IPS-11a (cell line): ENCODE results near the gene PAX3.

Experiments used
- H3K4me3 ChIP-seq: one replicate; pipeline ENCODE4 v1.5.1; 2013; ENCODE audit warnings: low read depth, low read length, control low read depth

PAX3 gene

DNA sequence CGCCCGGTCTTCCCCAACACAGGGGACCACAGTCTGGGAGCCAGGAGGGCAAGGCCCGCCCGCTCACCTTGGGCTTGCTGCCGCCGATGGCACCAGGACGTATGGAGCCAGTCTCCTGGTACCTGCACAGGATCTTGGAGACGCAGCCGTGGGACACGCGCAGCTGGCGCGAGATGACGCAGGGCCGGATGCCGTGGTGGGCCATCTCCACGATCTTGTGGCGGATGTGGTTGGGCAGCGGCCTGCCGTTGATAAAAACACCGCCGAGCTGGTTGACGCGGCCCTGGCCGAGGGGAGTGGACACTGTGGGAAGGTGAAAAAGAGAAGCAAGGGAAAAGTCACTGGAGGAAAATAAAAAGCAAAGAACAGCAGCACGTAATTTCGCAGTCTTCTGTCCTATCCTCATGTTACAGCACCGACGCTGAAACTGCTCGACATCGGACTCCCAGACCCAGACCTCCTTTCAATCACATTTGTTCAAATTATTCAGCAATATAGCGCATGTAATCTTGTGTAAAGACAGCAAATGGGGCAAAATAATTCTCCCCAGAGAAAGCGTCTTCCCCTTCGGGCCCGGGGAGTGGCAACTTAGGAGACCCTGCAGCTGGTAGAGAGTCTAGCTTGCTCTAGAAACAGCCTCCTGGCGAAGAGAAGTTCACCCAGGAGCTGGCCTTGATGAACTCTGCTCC, 1.7 kb downstream of the PAX3 start:
- H3K4me3 ChIP-seq = no peak overlapping the region

DNA sequence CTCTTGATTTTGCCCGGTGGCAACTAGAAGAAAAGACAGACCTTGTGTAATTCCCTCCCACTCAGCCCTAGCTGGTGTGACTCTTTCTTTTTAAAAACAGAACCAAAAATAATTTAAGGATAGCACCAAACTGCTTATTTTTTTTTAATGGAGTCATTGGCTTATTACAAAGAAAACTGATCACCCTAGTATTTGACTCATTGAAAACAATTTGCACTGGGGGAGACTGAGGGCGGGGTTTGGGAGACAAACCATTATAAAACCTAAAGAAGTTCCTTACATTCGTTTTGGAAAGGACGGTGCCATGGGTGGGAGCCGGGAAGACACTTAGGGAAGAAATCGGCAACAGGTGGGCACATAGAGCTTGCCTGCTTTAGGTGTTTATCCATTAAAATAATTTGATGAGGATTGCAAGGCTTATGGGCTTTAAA, 2.5 kb downstream of the PAX3 start:
- H3K4me3 ChIP-seq = no peak overlapping the region

DNA sequence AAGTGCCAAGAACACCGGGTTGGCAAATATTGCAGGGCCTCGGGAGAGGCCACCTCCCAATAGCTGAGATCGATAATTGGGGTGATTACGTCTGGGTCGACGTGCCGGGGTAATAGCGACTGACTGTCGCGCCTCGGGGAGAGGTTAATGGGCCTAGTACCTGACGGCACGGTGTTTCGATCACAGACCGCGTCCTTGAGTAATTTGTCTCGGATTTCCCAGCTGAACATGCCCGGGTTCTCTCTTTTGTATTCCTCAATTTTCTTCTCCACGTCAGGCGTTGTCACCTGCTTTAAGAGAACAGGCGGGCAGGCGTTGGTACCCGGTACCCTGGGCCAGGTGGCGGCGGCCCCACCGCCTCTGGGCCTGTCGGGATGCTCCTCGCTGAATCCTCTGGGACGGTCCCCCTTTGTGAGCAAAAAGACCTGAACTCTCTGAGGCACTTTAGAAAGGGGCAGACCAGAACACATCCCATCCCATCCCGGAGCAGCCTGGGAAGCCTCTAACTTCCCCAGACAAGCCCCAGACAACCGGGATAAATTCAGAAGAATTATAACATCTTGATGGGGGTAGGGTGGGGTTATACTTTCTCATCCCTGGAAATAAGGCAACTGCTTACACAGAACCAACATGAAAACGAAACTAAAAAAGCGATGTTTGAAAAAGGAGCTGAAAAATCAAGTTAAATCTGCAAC, 3.3 kb downstream of the PAX3 start:
- no peak overlapping the region for H3K4me3 ChIP-seq

DNA sequence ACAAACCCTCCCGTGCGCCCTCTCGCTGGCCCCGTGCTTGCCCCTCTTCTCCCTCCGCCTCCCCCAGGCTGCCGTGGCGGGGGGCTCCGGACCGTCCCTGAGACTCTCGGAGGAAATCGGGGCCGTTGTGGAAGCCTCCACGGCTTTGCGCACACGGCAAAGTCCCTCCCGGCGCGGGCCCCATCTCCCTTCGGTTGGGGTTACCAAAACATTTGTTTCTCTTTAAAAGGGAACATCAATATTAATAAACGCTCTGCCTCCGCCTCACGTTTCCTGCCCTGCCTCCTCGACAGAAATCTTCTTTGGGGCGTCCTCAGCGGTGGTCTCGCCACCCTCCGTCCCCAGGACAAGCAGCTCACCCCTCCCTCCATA, 3.8 kb downstream of the PAX3 start:
- no peak overlapping the region for H3K4me3 ChIP-seq

DNA sequence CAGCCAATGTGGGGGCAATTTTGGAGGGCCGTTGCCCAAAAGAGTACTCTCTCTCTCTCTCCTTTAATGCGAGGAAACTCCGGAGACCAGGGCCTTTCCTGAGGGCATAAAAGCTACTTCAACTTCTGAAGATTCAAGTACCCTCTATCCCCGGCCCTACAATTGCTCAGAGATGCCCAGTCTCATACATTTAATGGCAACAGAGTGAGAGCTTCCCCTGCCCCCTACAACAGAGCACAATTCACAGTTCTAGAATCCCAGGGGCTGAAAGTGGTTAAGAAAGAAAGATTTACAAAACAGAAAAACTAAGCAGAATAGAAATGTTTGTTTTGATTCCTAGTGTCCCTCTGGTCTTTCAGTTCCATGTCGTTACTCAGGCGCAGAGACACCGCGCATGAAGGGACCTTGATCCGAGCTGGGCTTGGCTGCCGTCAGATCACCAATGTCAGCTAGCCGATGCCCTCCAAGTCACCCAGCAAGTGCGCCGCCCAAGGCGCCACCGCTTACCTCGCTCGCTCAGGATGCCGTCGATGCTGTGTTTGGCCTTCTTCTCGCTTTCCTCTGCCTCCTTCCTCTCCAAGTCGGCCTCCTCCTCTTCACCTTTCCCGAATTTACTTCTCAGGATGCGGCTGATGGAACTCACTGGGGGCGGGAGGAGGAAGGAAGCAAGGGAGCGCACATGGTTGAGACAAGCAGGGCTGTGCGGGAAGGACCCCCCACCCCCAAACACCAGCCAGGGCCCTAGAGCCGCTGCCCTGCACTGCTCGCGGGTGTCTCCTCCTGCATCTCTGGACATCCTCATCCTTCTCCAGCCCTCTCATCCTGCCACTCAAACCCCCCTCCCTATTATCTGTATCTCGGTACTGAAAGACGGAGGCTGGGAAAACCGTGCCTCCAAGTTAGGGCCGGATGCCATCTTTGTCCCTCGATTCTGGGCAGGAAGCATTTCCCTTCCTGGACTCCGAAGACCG, 4.9 kb downstream of the PAX3 start:
- H3K4me3 ChIP-seq = no peak overlapping the region

DNA sequence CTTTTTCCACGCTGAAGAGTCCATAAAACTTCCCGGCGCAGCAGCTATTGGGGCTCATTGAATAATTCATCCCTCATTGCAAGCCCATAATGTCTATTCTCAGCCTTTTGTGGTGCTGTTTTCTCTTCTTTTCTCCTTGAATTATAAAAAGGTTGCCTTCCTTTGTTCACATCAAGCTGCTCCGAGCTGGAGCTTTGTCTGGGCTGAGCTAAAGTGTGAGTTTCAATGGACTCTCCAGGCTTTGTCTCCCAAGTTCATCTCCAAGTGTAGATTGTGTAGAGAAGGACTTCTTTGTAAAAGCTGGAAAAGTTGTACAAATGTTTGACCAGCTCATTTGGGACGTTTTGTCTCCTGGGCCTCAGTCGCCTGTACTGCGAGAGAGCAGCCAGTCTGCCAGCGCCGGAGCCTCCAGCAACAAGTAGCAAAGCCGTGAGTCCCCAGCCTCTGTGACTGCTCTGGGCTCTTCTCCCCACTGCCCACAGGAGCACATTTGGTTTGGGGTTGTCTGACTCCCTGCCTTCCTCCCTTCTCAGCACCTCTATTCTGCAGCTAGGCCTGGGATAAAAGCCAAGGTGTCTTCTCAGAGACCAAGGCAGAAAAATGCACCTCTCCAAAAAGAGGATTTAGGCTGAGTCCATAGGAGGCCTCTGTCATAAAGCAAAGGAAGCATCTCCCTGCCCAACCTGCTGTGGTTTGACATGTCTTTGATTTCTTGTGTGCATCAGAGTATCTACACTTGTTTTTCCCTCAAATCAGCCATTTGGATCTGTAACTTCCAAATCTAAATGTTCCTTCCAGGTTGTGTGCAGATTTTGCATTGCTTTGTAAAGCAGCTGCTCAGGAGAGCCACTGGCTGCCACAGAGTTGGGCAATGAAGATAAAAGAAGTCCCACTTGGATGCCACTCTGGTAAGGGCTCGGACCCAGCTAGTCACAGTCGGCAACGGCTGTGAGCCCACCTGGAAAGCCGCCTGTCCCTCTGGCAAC, 6.4 kb downstream of the PAX3 start:
- H3K4me3 ChIP-seq = no peak overlapping the region

DNA sequence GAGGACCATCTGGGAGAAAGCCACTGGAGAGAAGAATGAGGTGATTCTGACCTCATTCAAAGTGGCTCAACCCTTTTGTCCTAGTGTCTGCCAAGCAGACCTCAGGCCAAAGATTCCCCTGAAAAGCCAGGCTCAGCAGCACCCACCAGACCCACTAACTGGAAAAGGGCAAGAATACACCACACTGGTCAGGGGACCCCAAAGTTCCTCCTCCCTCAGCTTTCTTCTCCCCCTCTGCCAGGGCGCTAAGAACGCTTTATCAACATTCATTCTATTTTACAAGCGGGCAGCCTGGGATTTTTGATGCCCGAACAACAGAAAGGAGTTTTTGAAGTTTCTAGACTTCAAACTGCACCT, 7.3 kb downstream of the PAX3 start:
- peak overlapping the region; percentile 6 for H3K4me3 ChIP-seq

DNA sequence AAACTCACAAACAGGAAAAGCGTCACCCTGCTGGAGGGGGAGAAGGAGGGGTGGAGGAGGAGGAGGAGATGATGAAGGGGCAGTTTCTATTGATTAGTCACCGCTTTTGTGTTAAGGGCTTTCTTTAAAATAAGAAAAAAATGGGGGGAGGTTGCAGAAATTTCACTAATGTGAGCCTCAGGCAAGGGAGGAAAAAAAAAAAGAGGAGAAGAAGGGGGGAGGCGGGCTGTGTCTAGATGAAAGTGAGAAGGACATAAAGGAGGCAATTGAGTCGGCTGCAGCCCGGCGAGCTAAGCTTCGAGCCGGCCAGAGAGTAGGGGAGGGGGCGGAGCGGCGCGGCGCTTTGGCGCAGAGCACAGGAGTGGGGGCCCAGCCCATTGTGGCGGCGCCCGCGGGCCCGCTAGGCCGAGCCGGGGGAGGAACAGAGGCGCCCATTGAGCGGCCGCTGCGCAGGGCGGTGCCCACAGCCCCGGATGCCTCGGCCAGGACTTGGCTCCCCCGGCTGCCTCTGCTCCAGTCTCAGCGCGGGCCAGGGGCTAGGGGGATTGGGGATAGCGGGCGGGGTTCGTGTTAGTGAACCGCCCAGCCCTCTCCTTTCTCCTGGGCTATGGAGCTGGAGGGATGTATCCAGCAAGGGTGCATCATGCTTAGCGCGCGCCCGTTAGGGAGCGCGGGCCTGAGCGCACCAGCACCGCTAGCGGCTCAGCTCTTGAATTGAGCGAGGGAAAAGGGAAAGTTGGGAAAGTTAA, 7.9 kb downstream of the PAX3 start:
- H3K4me3 ChIP-seq = peak overlapping the region; percentile 6

DNA sequence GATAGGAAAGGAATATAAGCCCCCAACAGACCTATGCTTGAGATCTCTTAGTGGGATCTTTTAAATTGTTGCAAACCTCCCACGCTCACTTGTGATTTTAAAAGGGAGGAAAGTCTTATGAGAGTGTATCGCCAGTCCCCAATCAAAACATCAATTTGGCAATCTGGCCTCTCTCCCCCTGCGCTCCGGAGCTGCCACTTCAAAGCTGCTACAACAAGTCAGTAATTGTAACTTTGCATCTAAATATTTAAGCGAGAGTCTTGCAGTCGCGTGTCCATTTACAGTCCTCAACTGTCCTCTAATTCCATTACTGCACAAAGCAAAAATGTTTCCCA, 8.4 kb downstream of the PAX3 start:
- H3K4me3 ChIP-seq = no peak overlapping the region

DNA sequence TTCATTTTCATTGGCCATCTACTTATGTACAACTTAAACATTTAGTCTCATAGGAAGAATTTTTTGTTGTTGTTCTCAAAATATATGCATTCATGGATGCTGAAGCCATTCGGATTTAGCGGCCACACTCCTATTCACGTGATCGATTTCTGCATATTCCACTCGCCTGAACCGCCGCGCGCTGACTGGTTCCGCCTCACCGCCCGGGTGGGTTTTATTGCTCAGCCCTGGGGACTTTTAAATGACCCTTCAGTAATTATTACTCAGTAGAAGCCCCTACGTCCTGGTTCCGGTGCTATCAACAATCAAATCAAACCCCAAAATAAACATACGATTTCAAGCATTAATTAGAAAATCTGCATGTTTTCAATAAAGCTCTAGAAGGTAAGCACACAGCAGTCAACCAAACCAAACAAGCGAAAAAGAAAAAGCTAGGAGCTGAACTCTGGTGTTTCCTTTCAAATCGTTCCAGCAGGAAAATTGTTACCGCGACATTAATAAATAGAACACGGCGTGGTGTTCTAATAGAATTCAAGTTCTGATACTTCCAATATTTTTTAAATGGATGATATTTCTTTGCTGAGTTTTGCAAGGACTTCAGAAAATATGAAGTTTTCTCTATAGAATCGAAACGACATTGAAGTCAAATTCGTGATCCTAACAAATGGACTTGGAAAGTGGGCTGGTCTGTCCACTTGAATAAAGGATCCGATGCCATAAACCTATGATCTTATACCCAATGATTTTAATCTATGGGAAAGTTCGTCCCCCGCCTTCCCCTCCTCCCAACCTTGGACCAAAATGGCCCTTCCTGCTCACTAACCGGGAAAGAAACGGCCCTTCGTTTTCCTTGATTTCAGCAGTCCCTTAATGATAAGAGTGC, 9.3 kb downstream of the PAX3 start:
- H3K4me3 ChIP-seq = no peak overlapping the region

DNA sequence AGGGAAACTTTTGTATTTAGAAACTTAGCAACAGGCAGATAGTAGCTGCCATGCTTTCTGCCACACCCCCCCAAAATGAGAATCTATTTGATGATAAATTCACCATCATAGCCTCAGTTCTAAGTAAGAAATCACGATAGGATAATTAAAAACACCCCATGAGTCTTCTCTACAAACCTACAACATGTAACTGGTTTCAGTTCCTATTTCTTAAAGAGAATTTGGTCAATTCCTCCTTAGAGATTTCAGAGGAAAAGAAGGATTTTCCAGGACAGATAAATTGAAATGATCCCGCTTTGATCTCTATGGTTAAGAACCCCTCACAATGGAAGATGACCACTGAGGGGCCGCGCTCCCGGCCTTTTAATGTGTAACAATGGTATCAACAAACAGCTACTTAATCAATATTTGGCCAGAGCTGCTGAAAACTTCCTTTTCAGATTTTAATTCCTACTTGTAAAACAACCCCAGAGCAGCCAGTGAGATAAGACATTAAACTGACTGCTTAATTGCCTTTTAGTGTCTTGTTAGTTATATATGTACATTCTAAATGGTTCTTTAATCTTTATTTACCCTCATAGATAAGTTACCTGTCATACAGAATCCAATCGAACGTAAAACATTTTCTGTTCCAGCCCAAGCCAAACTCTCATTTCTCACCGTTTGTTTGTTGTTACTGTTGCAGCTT, 10.1 kb downstream of the PAX3 start:
- H3K4me3 ChIP-seq = no peak overlapping the region

DNA sequence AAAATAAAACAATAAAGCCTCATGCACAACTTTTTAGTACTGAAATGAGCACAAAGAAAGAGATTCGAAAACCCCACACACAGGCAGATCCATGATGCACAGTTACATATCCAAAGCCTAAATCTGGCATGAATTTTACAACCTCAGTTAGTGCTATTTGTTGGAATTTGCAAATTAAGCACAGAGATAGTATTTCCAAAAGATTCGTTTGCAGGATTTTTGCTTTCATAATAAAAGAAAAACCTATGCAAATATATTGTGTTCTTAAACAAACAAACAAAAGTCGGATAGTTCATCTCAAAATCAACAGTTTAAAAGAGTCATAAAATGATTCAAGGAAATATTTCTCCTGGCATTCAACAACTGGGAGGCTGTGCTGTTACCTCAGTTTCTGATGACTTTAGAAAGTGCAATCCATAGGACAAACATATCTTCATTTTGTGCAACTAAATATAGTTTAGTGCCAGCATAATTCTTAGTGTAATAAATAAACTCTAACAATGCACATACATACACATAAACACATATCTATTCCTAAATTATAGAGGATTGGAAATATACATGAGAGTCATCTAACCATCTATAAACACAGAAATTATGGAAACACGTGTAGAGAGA, 10.8 kb downstream of the PAX3 start:
- H3K4me3 ChIP-seq = no peak overlapping the region

DNA sequence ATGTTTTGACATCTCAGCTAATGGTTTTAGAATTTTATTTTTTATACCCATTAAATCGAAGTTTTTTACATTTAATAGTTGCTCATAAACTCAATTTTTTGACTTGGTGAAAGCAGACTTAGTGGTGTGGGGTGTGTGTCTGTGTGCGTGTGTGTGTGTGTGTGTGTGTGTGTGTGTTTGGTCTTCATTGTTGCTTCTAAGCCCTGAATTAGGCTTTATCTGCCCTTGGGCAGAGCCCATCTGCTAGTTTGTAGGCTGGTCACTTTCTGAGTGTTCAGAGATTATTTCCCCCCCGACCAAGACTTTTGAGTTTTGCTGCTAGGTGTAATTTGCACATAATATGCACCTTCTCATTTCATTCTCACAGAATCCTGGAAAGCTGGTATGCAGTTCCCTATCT, 14.3 kb downstream of the PAX3 start:
- H3K4me3 ChIP-seq = no peak overlapping the region

DNA sequence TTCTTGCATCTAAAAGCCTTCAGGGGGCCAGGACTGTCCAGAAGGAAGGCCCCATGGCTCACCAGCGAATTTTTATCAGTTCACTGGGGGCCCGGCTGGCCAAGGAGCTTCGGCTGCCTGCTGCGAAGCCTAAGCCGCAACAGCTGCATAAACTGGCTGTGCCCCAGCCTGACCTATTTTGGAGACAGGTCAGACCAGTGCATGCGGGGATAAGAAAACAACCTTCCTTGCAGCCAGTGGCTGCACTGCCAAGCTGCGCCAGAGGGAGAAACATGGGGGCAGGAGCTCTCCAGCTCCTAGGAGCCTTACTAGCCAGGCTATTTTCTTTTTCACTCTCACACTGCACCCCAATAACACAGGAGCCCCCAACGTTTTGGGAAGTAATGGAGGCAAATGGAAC, 15.2 kb downstream of the PAX3 start:
- H3K4me3 ChIP-seq = no peak overlapping the region

DNA sequence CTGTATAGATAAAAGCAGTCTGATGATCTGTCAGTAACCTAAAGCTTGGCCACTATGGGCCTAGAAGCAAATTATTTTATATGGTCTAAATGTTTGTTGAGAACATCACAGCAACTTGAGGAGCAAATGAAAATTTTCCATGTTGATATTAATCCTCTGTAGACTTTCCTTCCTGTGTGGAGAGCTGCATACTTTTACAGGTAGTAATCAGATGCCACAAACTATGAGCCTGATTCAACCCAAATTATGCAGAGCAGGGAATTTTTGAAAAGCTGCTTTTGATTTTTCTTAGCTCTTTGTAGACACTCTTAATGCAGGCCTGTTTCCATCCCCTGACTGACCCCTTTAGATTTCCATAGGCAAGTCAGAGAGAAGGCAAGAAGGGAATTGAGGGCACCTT, 17.3 kb downstream of the PAX3 start:
- H3K4me3 ChIP-seq = no peak overlapping the region

DNA sequence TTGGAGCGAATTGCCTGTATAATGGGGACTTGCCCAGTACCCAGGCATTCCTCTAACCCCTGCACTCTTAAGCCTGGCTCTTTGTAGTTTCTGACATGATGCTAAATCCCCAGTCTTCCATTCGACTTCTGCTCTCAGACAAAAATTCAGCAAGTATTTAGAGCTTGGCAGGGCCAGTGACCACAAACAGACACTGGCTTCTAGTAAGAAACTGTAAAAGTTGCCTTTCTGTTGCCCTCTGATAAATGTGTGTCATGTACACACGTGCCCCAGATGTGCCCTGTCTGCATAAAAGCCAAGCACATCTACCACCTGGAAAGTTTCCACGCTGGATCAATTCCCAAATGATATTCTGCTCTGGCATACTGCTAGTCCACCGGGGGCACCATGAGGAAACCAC, 18.0 kb downstream of the PAX3 start:
- H3K4me3 ChIP-seq = no peak overlapping the region

DNA sequence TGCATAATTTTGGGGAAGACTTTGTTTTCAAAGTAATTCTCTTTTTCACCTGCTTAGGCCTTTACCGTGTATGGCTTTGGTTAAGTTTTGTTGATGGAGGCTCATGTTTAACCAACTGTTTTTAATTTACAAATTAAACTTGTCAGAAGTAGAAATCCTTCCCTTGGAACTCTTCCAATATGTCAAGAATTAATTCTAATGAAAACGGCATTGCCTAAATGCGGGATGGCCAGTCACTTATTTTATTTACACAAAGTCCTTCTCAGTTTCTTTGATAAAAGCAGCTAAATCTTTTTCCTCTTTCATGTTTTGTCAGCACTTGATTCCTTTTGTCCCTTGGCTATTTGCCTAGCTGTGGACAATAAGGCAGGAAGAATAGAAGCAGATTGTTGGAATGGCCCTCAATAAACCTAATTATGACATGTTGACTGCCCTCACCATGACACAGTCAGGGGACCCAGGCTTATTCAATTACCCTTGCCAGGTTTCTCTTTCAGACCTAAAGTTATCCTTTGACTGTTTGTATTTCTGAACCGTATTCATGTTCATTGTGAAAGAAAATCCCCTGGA, 26.3 kb downstream of the PAX3 start:
- H3K4me3 ChIP-seq = no peak overlapping the region

DNA sequence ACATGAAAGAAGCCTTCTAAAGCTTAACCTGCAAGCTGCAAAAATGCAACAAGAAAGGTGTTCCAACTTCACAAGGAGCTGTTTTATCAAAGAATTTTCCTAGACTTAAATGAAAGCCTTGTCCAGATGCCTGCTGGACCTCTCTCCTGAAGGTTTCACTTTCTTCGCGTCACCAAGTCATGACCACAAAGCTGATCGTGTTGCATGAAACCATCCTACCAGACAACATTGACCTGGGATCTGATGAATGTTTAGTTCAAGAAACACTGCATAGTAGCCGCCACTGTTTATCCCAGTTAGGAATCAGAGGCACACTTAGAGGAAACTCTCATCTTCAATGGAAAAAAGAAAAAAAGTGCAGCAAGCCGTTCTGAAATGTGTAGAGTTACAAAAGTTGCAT, 26.9 kb downstream of the PAX3 start:
- no peak overlapping the region for H3K4me3 ChIP-seq
